ENCODE results near the gene FZD2.
"Not testable (repeated sequence)": the region's sequence is repeated elsewhere in the genome, so short reads cannot be mapped to it uniquely, and the experiment has no call there.

- not testable (repeated sequence) for TF ChIP-seq POLR2A, CTCF, EP300 (IDR thresholded peaks at IDR 0.05)
Measured at GRCh38 chr17:44590762-44591161, 33.5 kb downstream of the FZD2 start.
